Ishikawa (cell line): ENCODE measurements around the gene MLXIP.

Experiments used
- CEBPB ChIP-seq: IDR thresholded peaks from 2 replicates; pipeline ENCODE4 v1.6.1; 2012
- CREB1 ChIP-seq: IDR thresholded peaks from 2 replicates; pipeline ENCODE4 v1.6.1; 2012; ENCODE audit warnings: low read depth
- EGR1 ChIP-seq: IDR thresholded peaks from 2 replicates; pipeline ENCODE4 v1.6.1; 2012
- EP300 ChIP-seq: IDR thresholded peaks from 2 replicates; pipeline ENCODE4 v1.6.1; 2012; ENCODE audit warnings: borderline replicate concordance
- FOXM1 ChIP-seq: IDR thresholded peaks from 2 replicates; pipeline ENCODE4 v1.6.1; 2012; ENCODE audit warnings: low read depth, borderline replicate concordance
- NFIC ChIP-seq: IDR thresholded peaks from 2 replicates; pipeline ENCODE4 v1.6.1; 2012
- RAD21 ChIP-seq: IDR thresholded peaks from 2 replicates; pipeline ENCODE4 v1.6.1; 2012; ENCODE audit warnings: low read depth
- TAF1 ChIP-seq: IDR thresholded peaks from 2 replicates; pipeline ENCODE4 v1.6.1; 2012; ENCODE audit warnings: low read depth, mild to moderate bottlenecking
- TCF12 ChIP-seq: IDR thresholded peaks from 2 replicates; pipeline ENCODE4 v1.6.1; 2012; ENCODE audit warnings: low read depth
- TEAD4 ChIP-seq: IDR thresholded peaks from 2 replicates; pipeline ENCODE4 v1.6.1; 2012
- YY1 ChIP-seq: IDR thresholded peaks from 2 replicates; pipeline ENCODE4 v1.6.1; 2012; ENCODE audit warnings: low read depth
- ZBTB7A ChIP-seq: IDR thresholded peaks from 2 replicates; pipeline ENCODE4 v1.6.1; 2012; ENCODE audit warnings: low read depth
- TF ChIP-seq, protein P1 (sequence below): IDR thresholded peaks from 2 replicates; pipeline ENCODE4 v1.6.1; 2012
- TF ChIP-seq, protein P2 (sequence below): IDR thresholded peaks from 2 replicates; pipeline ENCODE4 v1.6.1; 2012; ENCODE audit warnings: low read depth, mild to moderate bottlenecking
- TF ChIP-seq, protein P3 (sequence below): IDR thresholded peaks from 2 replicates; pipeline ENCODE4 v1.6.1; 2012

The MLXIP gene

DNA sequence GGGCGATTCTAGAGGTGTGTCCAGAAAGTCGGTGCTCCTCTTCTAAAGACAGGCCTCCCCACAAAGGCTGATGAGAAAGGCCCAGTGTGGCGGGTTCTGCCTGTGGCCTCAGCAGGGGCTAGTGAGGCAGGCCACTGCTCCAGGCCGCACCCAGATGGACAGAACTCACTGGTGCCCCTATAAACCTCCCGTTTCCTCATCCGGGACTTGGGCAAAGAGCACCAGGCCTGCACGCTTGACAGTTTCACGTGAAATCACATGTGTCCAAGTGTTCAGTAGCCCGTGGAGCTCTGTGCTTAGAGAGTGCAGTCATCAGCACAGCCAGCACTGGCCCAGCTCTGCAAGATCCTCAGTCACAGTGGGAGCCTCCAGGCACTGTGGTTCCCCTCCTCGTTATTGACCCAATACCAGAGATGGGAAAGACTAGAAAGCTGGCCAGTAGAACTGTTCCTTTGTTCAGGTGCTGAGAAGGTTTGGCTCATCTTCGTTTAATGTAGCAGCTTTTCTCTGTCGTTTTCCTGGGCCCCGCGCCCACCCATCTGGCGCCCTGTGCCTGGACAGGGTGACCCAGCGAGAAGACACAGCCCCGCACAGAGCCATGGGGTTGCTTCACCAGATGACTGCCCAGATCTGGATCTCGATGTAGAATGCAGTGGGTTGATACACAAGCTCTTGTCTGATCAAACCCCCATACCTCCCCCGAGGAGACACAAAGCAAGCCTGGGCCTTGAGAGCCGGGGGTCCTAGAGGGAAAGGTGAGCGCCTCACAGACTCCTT is 69.1 kb downstream of the MLXIP start:
- no peak for TF ChIP-seq YY1
- TF ChIP-seq ZBTB7A, result no peak
- no peak for TF ChIP-seq EP300
- TF ChIP-seq RAD21, result no peak

DNA sequence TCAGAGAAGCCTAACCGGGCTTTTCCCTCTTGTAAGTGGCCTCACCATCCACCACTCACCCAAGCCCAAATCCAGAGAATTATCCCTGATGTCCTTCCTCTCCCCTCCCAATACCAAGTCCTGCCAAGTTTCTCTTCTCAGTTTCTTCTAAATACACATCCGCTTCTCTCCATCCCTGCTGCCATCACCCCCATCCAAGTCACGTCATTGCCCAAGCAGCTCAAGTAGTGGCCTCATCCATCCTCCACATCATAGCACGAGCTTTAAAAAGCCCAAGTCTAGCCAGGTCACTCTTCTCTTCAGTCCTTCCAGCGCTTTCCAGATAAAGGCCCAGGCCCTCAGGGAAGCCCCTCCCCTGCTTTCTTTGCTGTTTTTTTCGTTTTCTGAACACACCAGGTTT is 70.1 kb downstream of the MLXIP start:
- TF ChIP-seq CREB1, result no peak
- TF ChIP-seq, protein P1, sequence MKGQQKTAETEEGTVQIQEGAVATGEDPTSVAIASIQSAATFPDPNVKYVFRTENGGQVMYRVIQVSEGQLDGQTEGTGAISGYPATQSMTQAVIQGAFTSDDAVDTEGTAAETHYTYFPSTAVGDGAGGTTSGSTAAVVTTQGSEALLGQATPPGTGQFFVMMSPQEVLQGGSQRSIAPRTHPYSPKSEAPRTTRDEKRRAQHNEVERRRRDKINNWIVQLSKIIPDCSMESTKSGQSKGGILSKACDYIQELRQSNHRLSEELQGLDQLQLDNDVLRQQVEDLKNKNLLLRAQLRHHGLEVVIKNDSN, result no peak
- TF ChIP-seq TCF12, result no peak
- TF ChIP-seq EGR1, result no peak
- TF ChIP-seq RAD21, result no peak
- no peak for TF ChIP-seq NFIC
- TF ChIP-seq TEAD4, result no peak
- no peak for TF ChIP-seq FOXM1
- TF ChIP-seq, protein P2, sequence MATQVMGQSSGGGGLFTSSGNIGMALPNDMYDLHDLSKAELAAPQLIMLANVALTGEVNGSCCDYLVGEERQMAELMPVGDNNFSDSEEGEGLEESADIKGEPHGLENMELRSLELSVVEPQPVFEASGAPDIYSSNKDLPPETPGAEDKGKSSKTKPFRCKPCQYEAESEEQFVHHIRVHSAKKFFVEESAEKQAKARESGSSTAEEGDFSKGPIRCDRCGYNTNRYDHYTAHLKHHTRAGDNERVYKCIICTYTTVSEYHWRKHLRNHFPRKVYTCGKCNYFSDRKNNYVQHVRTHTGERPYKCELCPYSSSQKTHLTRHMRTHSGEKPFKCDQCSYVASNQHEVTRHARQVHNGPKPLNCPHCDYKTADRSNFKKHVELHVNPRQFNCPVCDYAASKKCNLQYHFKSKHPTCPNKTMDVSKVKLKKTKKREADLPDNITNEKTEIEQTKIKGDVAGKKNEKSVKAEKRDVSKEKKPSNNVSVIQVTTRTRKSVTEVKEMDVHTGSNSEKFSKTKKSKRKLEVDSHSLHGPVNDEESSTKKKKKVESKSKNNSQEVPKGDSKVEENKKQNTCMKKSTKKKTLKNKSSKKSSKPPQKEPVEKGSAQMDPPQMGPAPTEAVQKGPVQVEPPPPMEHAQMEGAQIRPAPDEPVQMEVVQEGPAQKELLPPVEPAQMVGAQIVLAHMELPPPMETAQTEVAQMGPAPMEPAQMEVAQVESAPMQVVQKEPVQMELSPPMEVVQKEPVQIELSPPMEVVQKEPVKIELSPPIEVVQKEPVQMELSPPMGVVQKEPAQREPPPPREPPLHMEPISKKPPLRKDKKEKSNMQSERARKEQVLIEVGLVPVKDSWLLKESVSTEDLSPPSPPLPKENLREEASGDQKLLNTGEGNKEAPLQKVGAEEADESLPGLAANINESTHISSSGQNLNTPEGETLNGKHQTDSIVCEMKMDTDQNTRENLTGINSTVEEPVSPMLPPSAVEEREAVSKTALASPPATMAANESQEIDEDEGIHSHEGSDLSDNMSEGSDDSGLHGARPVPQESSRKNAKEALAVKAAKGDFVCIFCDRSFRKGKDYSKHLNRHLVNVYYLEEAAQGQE, result no peak
- no peak for TF ChIP-seq EP300
- TF ChIP-seq TAF1, result no peak
- no peak for TF ChIP-seq CEBPB
- TF ChIP-seq YY1, result no peak

DNA sequence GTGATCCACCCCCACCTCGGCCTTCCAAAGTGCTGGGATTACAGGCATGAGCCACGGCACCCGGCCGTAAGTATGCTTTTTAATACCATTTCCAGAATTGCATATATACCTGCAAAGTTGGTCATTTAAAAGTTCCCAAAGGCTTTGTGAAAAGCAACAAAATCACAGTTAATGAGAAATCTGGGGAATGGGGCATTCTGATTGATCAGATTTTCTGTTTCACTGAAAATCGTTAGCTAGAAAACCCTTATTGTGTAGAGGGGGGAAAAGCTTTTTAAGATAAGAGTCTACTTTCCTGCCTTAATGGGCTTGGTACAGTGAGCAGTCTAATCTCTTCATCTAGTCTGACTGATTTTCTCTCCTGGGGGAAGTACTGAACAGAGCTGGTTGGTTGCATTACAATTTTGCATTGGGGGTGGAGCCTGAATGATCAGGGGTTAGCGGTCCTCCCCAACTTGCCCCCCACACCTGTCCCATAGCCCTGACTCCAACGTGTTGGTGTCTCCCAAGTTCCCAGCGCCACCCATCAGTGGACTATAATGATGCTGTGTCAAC is 71.6 kb downstream of the MLXIP start:
- TF ChIP-seq YY1 (no peak), TCF12 (no peak)

DNA sequence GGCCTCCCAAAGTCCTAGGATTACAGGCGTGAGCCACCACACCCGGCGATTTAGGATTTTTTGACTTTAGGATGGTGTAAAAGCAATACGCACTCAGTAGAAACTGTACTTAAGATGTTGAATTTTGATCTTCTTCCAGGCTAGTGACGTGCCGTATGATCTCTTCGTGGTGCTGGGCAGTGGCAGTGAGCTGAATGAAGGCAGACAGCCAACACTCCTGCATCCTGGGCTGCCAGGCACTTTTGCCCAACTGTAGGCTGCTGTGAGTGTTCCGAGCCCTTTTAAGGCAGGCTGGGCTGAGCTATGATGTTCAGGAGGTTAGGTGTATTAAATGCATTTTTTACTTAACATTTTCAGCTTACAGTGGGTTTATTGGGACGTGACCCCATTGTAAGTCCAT is 74.2 kb downstream of the MLXIP start:
- no peak for TF ChIP-seq FOXM1

DNA sequence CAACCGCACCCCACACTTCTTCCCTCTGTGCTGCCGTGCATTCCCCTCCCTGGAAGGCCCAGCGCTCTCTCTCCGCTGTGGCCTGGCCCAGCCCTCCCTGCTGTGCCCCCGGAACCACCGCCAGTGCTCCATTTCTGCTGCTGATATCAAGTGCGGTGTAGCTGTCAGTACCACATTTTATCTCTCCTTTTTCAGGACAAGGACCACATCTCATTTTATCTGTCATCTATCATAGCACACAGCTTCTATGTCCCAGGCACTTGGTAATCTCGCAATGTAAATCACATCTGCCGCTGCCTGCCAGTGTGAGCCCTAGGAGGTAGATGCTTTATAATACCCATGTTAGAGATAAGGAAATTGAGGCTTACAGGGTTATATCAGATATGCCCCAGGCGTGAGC is 77.1 kb downstream of the MLXIP start:
- no peak for TF ChIP-seq FOXM1
- no peak for TF ChIP-seq ZBTB7A
- TF ChIP-seq, protein P3, sequence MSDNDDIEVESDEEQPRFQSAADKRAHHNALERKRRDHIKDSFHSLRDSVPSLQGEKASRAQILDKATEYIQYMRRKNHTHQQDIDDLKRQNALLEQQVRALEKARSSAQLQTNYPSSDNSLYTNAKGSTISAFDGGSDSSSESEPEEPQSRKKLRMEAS, result no peak
- TF ChIP-seq TCF12, result no peak
- no peak for TF ChIP-seq RAD21
- no peak for TF ChIP-seq CEBPB
- TF ChIP-seq, protein P2, result no peak
- no peak for TF ChIP-seq YY1
- no peak for TF ChIP-seq TEAD4
- no peak for TF ChIP-seq EP300
- TF ChIP-seq EGR1, result no peak
- TF ChIP-seq TAF1, result no peak
- TF ChIP-seq CREB1, result no peak
- no peak for TF ChIP-seq NFIC
- TF ChIP-seq, protein P1, result no peak

DNA sequence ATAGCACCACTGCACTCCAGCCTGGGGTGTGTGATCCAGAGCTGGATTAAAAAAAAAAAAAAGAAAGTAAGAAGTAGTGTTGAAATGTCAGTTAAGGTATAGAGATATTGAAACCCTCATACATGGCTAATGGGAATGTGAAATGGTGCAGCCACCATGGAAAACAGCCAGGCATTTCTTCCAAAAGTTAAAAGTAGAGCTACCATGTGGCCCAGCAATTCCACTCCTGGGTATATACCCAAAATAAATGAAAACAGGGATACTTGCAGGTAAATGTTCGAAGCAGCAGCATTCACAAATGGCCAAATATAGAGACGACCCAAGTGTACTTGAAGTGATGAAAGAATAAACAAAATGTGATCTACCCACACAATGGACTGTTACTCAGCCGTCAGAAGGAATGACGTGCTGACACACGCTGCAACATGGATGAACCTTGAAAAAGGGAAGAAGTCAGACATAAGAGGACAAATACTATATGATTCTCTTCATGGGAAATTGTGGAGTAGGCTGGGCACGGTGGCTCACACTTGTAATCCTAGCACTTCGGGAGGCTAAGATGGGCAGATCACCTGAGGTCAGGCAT is 80.2 kb downstream of the MLXIP start:
- TF ChIP-seq ZBTB7A (no peak), TEAD4 (no peak), TAF1 (no peak), CEBPB (no peak), RAD21 (no peak), FOXM1 (no peak), CREB1 (no peak), EP300 (no peak), NFIC (no peak), EGR1 (no peak), YY1 (no peak), TCF12 (no peak)
- TF ChIP-seq, protein P2, result no peak
- TF ChIP-seq, protein P1, result no peak
- TF ChIP-seq, protein P3, result no peak
